ENCODE results near the gene MPP3.

Gene MPP3

GRCh38 chr17:43769859-43770258 lies 63.1 kb downstream of the MPP3 start:
- DNase-seq = no peak

GRCh38 chr17:43769426-43769825 lies 63.5 kb downstream of the MPP3 start:
- DNase-seq = no peak

- DNase-seq = no peak
Observed at GRCh38 chr17:43768943-43769342, 64.0 kb downstream of the MPP3 start.

- DNase-seq = no peak
Observed at GRCh38 chr17:43768382-43768781, 64.6 kb downstream of the MPP3 start.

- no peak for DNase-seq
Observed at GRCh38 chr17:43767713-43768059, 65.3 kb downstream of the MPP3 start.

- DNase-seq = no peak
Observed at GRCh38 chr17:43767053-43767712, 65.8 kb downstream of the MPP3 start.

GRCh38 chr17:43766413-43767052 lies 66.4 kb downstream of the MPP3 start:
- peak; percentile 43 to 61 for DNase-seq

- peak; percentile 86 to 93 for DNase-seq
Observed at GRCh38 chr17:43760254-43760852, 72.6 kb downstream of the MPP3 start.

- DNase-seq = no peak
Observed at GRCh38 chr17:43759836-43760235, 73.1 kb downstream of the MPP3 start.

GRCh38 chr17:43758497-43759174 lies 74.3 kb downstream of the MPP3 start, which contains the start of gene SOST:
Gene SOST, minus strand, starts transcription at chr17:43758791. Its CDS starts 50 bp downstream, at chr17:43758741.
- no peak for DNase-seq

- no peak for DNase-seq
Observed at GRCh38 chr17:43758086-43758485, 74.9 kb downstream of the MPP3 start.

- no peak for DNase-seq
Observed at GRCh38 chr17:43757171-43757660, 75.7 kb downstream of the MPP3 start.

GRCh38 chr17:43756201-43756600 lies 76.7 kb downstream of the MPP3 start:
- no peak for DNase-seq

- DNase-seq = no peak
Observed at GRCh38 chr17:43755389-43755875, 77.5 kb downstream of the MPP3 start.

GRCh38 chr17:43754947-43755346 lies 78.0 kb downstream of the MPP3 start:
- DNase-seq = no peak

- no peak for DNase-seq
Observed at GRCh38 chr17:43753493-43754129, 79.3 kb downstream of the MPP3 start.

All from activated CD4-positive, alpha-beta T cell treated with anti-CD3 and anti-CD28 coated beads for 4 hours (primary cell).